Pancreas (tissue), 10 donors: Measurements from ENCODE around the gene ESF1. TPM values are rescaled to one million over a fixed set of nuclear protein-coding genes. Genes with fewer than 3 reads are reported as not detected.

Experiments
- ATAC-seq, 4 donors: fragments of 200-7000 bp; cut with Tn5 transposase; one replicate each; pipeline versions ENCODE4 v1.8.0 to v1.9.1; 2020; ENCODE audit warnings: mild to moderate bottlenecking in 4 of 4, moderate library complexity in 4 of 4
- DNase-seq, 6 donors: peaks; one replicate each; pipeline ENCODE4 v3.0.0-alpha.2; 2020
- FAIRE-seq: peaks from 2 replicates; lab custom pipeline; 2012; peaks lifted over from hg19 to GRCh38; lab: Jason Lieb, UNC
- H3K27ac ChIP-seq, 4 donors: fragments of 200-600 bp; sonication (generic); 1 replicate in 3 of 4; 2 replicates in 1 of 4; pipeline versions ENCODE4 v1.5.0 to v1.8.0; 2020
- H3K27me3 ChIP-seq, 4 donors: fragments of 200-600 bp; one replicate each; pipeline ENCODE4 v1.8.0; 2021
- H3K36me3 ChIP-seq, 3 donors: fragments of 200-600 bp; sonication (generic) in 1 of 3; one replicate each; pipeline versions ENCODE4 v1.5.0 to v1.8.0; 2020 to 2021
- H3K4me1 ChIP-seq, 3 donors: fragments of 200-600 bp; one replicate each; pipeline ENCODE4 v1.8.0; 2021
- H3K4me3 ChIP-seq, 4 donors: fragments of 200-600 bp; sonication (generic) in 2 of 4; one replicate each; pipeline versions ENCODE4 v1.5.0 to v1.8.0; 2020 to 2021
- H3K9me3 ChIP-seq, 4 donors: fragments of 200-600 bp; one replicate each; pipeline ENCODE4 v1.8.0; 2021
- WGBS, 2 donors: extraction: QIAGEN DNeasy Blood & Tissue Kit; methylation state at CpG; one replicate each; pipeline ENCODE4 v1.1.7; 2013; 5-methylcytosine and 5-hydroxymethylcytosine counted together
- intact Hi-C, 3 donors: fragments of 100-400 bp; cut with DNase I; formaldehyde crosslinking; loops; one replicate each; pipeline versions ENCODE4 v1.11.1 to v1.14.2; 2022
- polyA plus RNA-seq, 2 donors: library from polyadenylated mRNA; stranded (reverse); fragments of 200-250 nt; gene quantifications; one replicate each; pipeline ENCODE4 v1.2.3, GENCODE V29; 2013
- total RNA-seq, 6 donors: library from RNA; stranded (reverse); fragmentation: NEBNext Ultra II Directional in 4 of 6; extraction: Animal tissue kit (Norgen Biotek cat#: 25700) in 4 of 6; gene quantifications; one replicate each; pipeline versions ENCODE4 v1.2.1 to v1.2.4, GENCODE V29; 2021 to 2023
- TF ChIP-seq, protein P1 (sequence below), 4 donors: fragments of 200-600 bp; sonication (generic) in 3 of 4; IDR thresholded peaks; one replicate each; pipeline versions ENCODE4 v1.5.0 to v1.8.0; 2021; ENCODE audit warnings: antibody characterized with exemption in 4 of 4
- donor health status: healthy with polysubstance abuse.
- donor health status: DM: no; HTN: no; CAD: no; lungs with moderate emphysema.
- donor health status: DM: no; HTN: no; CAD: no.
- donor health status: control.
- donor health status: control.
- donor health status: Bipolar disorder and iron deficiency.
- donor health status: DM: yes; HTN: yes; CAD: no.
- donor health status: DM: no; HTN: no; CAD: no.
- donor health status: DM: no; HTN: no; CAD: no.
- donor health status: DM: yes; HTN: yes; CAD: no.

The ESF1 gene
- total and polyA plus RNA-seq, 8 donors, result 2.8 to 7.4 (median 5.9) TPM

- H3K27me3 ChIP-seq, result no peaks in the 10 kb centered on the region
- WGBS, 2 donors, result 77 to 90% methylated on average over 3 of the region's 3 CpGs
- ATAC-seq (no peak), DNase-seq (no peak), FAIRE-seq (peak; percentile 70)
- peaks cover 0 to 17% (median 0%) of the 10 kb centered on the region in 3 donors for H3K36me3 ChIP-seq
- intact Hi-C loops, result no loop called here
- no peaks in the 10 kb centered on the region for H3K4me1 ChIP-seq
- no peak overlapping the region for H3K4me3 ChIP-seq
- TF ChIP-seq, protein P1, sequence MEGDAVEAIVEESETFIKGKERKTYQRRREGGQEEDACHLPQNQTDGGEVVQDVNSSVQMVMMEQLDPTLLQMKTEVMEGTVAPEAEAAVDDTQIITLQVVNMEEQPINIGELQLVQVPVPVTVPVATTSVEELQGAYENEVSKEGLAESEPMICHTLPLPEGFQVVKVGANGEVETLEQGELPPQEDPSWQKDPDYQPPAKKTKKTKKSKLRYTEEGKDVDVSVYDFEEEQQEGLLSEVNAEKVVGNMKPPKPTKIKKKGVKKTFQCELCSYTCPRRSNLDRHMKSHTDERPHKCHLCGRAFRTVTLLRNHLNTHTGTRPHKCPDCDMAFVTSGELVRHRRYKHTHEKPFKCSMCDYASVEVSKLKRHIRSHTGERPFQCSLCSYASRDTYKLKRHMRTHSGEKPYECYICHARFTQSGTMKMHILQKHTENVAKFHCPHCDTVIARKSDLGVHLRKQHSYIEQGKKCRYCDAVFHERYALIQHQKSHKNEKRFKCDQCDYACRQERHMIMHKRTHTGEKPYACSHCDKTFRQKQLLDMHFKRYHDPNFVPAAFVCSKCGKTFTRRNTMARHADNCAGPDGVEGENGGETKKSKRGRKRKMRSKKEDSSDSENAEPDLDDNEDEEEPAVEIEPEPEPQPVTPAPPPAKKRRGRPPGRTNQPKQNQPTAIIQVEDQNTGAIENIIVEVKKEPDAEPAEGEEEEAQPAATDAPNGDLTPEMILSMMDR (IDR thresholded peaks at IDR 0.05), result no peak
- no peaks in the 10 kb centered on the region for H3K9me3 ChIP-seq
- H3K27ac ChIP-seq, result no peak overlapping the region
Observed at GRCh38 chr20:13736436-13737191, 48.1 kb downstream of the ESF1 start.

GRCh38 chr20:13735826-13736225 lies 48.9 kb downstream of the ESF1 start:
- intact Hi-C loops, result no loop called here
- DNase-seq, result no peak
- TF ChIP-seq, protein P1 (IDR thresholded peaks at IDR 0.05), result no peak
- H3K27ac ChIP-seq, result no peak overlapping the region
- ATAC-seq, result no peak
- no peak overlapping the region for H3K4me3 ChIP-seq
- 98 to 100% methylated on average over 1 of the region's 1 CpG for WGBS, 2 donors
- H3K9me3 ChIP-seq, result no peaks in the 10 kb centered on the region
- peaks cover 0 to 21% (median 0%) of the 10 kb centered on the region in 3 donors for H3K36me3 ChIP-seq
- no peak for FAIRE-seq
- H3K4me1 ChIP-seq, result no peaks in the 10 kb centered on the region
- H3K27me3 ChIP-seq, result no peaks in the 10 kb centered on the region

GRCh38 chr20:13723011-13723410 lies 61.7 kb downstream of the ESF1 start:
- ATAC-seq (peak in 2 of 4 donors; percentile 30 to 50), DNase-seq (no peak), FAIRE-seq (no peak)
- no peaks in the 10 kb centered on the region for H3K9me3 ChIP-seq
- TF ChIP-seq, protein P1 (IDR thresholded peaks at IDR 0.05), result no peak
- no peak overlapping the region for H3K27ac ChIP-seq
- H3K36me3 ChIP-seq, result peaks cover 0 to 8% (median 0%) of the 10 kb centered on the region in 3 donors
- intact Hi-C loops, result no loop called here
- no peaks in the 10 kb centered on the region for H3K4me1 ChIP-seq
- WGBS, 2 donors, result 92 to 96% methylated on average over 1 of the region's 1 CpG
- H3K4me3 ChIP-seq, result no peak overlapping the region
- H3K27me3 ChIP-seq, result no peaks in the 10 kb centered on the region

DNA sequence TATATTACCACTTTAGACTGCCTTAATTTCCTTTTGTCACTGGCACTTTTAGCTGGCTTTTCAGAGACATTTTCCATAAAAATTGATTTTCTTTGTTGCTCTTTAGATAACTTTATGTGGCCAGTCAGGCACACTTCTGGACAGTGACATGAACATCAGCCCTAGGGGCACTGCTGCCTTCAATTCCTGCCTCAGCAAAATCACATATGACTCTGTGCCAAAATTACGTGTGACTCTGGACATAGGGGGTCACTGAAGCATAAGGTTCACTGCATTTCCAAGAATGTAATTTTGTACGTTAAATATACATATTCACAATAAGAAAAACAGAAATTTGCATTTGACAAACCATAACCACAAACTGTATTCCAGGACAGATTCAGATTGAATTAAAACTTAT lies 66.5 kb downstream of the ESF1 start:
- DNase-seq (no peak), ATAC-seq (no peak), FAIRE-seq (no peak)
- 94 to 96% methylated on average over 2 of the region's 2 CpGs for WGBS, 2 donors
- Histone ChIP-seq H3K4me1 (no peaks in the 10 kb centered on the region), H3K27me3 (no peaks in the 10 kb centered on the region), H3K4me3 (no peak overlapping the region), H3K27ac (no peak overlapping the region), H3K9me3 (no peaks in the 10 kb centered on the region), H3K36me3 (peaks cover 0 to 16% (median 6%) of the 10 kb centered on the region in 3 donors)
- intact Hi-C loops, result no loop called here
- TF ChIP-seq, protein P1 (IDR thresholded peaks at IDR 0.05), result no peak

- H3K27me3 ChIP-seq, result no peaks in the 10 kb centered on the region
- H3K36me3 ChIP-seq, result peaks cover 0 to 16% (median 6%) of the 10 kb centered on the region in 3 donors
- no peak overlapping the region for H3K4me3 ChIP-seq
- H3K9me3 ChIP-seq, result no peaks in the 10 kb centered on the region
- H3K4me1 ChIP-seq, result no peaks in the 10 kb centered on the region
- no peak for FAIRE-seq
- ATAC-seq, result no peak
- intact Hi-C loops, result no loop called here
- no peak for DNase-seq
- TF ChIP-seq, protein P1 (IDR thresholded peaks at IDR 0.05), result no peak
- WGBS, 2 donors, result 95 to 98% methylated on average over 1 of the region's 1 CpG
- H3K27ac ChIP-seq, result no peak overlapping the region
Observed at GRCh38 chr20:13717631-13718044, 67.1 kb downstream of the ESF1 start.
